Testis (tissue), 3 donors: ENCODE measurements around the gene OTULIN. TPM values are rescaled to one million over a fixed set of nuclear protein-coding genes. Genes with fewer than 3 reads are reported as not detected.

Experiments
- DNase-seq: peaks from one replicate; pipeline ENCODE4 v3.0.0-alpha.2; 2019
- H3K27ac ChIP-seq, 2 donors: fragments of 200-600 bp; sonication (generic); one replicate each; pipeline ENCODE4 v1.5.1; 2019
- H3K27me3 ChIP-seq: fragments of 200-600 bp; sonication (generic); one replicate; pipeline ENCODE4 v1.5.1; 2019
- H3K36me3 ChIP-seq: fragments of 200-600 bp; sonication (generic); one replicate; pipeline ENCODE4 v1.5.1; 2017; ENCODE audit warnings: low read depth; ENCODE audit errors: missing control alignments
- H3K4me1 ChIP-seq: fragments of 200-600 bp; sonication (generic); one replicate; pipeline ENCODE4 v1.5.1; 2019
- H3K4me3 ChIP-seq, 2 donors: fragments of 200-600 bp; sonication (generic); one replicate each; pipeline ENCODE4 v1.5.1; 2017 to 2019
- H3K9me3 ChIP-seq: fragments of 200-600 bp; sonication (generic); one replicate; pipeline ENCODE4 v1.5.1; 2017
- POLR2A ChIP-seq: fragments of 450-650 bp; IDR thresholded peaks from one replicate; pipeline ENCODE4 v1.6.1; 2017; ENCODE audit warnings: antibody characterized with exemption, mild to moderate bottlenecking, moderate library complexity
- WGBS, 2 donors: methylation state at CpG; one replicate each; pipeline ENCODE4 v1.1.5; 2018; 5-methylcytosine and 5-hydroxymethylcytosine counted together
- intact Hi-C: fragments of 100-400 bp; cut with DNase I; formaldehyde crosslinking; loops from one replicate; pipeline ENCODE4 v1.15.1; 2023; ENCODE audit warnings: low total_unique reads
- polyA plus RNA-seq: library from polyadenylated mRNA; stranded (reverse); fragments of 350-450 nt; fragmentation: Illumina TruSeq; extraction: RNeasy Lipid Tissue Mini Kit (QIAGEN cat#74804); gene quantifications from one replicate; pipeline ENCODE4 v1.2.3, GENCODE V29; 2014; ENCODE audit warnings: low read depth, low replicate concordance; ENCODE audit not compliant: insufficient read depth
- total RNA-seq, 2 donors: library from RNA; depleted of rRNA; stranded (reverse); fragments of >200 nt; gene quantifications; one replicate each; pipeline ENCODE4 v1.2.3, GENCODE V29; 2016
- TF ChIP-seq, protein P1 (sequence below), 3 experiments: fragments of 450-650 bp in 2 of 3; fragments of 200-600 bp in 1 of 3; sonication (generic) in 1 of 3; IDR thresholded peaks; one replicate each; pipeline ENCODE4 v1.5.1; 2016 to 2019; ENCODE audit warnings: antibody characterized with exemption in 3 of 3, mild to moderate bottlenecking in 2 of 3, moderate library complexity in 1 of 3

OTULIN gene
- total and polyA plus RNA-seq, 3 donors from 2014 or later, result 32.7 to 41.0 (median 33.8) TPM

DNA sequence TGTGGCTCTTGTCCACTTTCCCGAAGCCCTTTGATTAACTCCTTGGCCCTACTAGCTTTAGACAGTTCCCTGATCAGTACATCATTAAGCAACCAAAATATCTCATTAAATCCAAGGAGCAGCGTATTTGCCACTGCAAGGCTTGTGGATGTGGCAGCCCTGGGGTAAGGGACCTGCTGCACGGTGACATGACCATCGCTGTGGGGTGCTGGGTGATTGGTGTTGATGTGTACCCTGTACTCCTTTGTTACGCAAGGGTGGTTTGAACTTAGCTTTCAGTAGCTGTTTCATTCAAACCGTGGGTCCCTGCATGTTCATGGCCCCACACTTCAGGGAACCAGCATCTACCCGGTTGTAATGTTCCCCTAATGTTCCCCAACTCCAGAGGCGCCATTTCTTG is 41.0 kb downstream of the OTULIN start:
- Histone ChIP-seq H3K4me3 (no peak overlapping the region), H3K27ac (no peak overlapping the region), H3K36me3 (no peaks in the 10 kb centered on the region), H3K9me3 (no peaks in the 10 kb centered on the region), H3K27me3 (no peaks in the 10 kb centered on the region), H3K4me1 (peaks cover 4% of the 10 kb centered on the region)
- 90 to 98% methylated on average over 8 of the region's 8 CpGs for WGBS, 2 donors
- DNase-seq, result no peak
- intact Hi-C loops, result no loop called here
- no peak for TF ChIP-seq POLR2A
- TF ChIP-seq, protein P1, sequence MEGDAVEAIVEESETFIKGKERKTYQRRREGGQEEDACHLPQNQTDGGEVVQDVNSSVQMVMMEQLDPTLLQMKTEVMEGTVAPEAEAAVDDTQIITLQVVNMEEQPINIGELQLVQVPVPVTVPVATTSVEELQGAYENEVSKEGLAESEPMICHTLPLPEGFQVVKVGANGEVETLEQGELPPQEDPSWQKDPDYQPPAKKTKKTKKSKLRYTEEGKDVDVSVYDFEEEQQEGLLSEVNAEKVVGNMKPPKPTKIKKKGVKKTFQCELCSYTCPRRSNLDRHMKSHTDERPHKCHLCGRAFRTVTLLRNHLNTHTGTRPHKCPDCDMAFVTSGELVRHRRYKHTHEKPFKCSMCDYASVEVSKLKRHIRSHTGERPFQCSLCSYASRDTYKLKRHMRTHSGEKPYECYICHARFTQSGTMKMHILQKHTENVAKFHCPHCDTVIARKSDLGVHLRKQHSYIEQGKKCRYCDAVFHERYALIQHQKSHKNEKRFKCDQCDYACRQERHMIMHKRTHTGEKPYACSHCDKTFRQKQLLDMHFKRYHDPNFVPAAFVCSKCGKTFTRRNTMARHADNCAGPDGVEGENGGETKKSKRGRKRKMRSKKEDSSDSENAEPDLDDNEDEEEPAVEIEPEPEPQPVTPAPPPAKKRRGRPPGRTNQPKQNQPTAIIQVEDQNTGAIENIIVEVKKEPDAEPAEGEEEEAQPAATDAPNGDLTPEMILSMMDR (IDR thresholded peaks at IDR 0.05), result no peak

GRCh38 chr5:14706615-14707021 is 42.1 kb downstream of the OTULIN start:
- Histone ChIP-seq H3K27ac (no peak overlapping the region), H3K4me1 (no peaks in the 10 kb centered on the region), H3K27me3 (no peaks in the 10 kb centered on the region), H3K9me3 (no peaks in the 10 kb centered on the region), H3K4me3 (no peak overlapping the region), H3K36me3 (no peaks in the 10 kb centered on the region)
- intact Hi-C loops, result no loop called here
- TF ChIP-seq, protein P1 (IDR thresholded peaks at IDR 0.05), result no peak
- TF ChIP-seq POLR2A, result no peak
- WGBS, 2 donors, result 57 to 63% methylated on average over 6 of the region's 6 CpGs
- DNase-seq, result no peak

DNA sequence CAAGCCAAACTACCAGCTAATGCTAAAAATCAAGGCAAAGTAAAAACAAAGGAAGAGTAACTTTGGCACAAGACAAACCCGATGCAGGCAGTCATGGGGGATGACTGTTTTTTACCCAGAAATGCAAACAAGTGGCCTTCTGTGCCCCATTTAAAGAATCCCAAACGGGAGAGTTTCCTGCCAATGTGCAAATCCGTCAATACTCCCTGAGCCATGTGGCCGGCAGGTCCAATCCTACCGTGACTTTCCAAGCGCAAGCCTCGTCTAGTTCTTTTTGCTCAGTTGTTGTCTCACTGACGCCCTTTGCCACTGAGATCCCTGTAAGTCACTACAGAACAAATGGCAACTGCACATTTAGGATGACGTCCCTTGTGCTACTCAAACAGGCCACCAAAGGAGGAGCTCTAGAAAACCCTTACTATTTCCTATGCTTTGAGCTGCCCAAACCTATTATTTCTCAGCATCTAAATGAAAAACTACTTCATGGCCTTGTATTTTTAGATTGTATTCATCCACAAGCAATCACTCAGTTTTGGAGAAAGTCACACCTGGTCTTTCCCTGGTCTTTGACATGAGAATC is 43.4 kb downstream of the OTULIN start:
- no peak for DNase-seq
- H3K36me3 ChIP-seq, result no peaks in the 10 kb centered on the region

GRCh38 chr5:14708551-14708950 is 44.0 kb downstream of the OTULIN start:
- TF ChIP-seq, protein P1 (IDR thresholded peaks at IDR 0.05), result no peak
- TF ChIP-seq POLR2A, result no peak
- no peaks in the 10 kb centered on the region for H3K36me3 ChIP-seq
- 93 to 94% methylated on average over 5 of the region's 5 CpGs for WGBS, 2 donors
- no peaks in the 10 kb centered on the region for H3K9me3 ChIP-seq
- no peak for DNase-seq
- no peak overlapping the region for H3K4me3 ChIP-seq
- no peaks in the 10 kb centered on the region for H3K4me1 ChIP-seq
- H3K27me3 ChIP-seq, result no peaks in the 10 kb centered on the region
- H3K27ac ChIP-seq, result no peak overlapping the region
- intact Hi-C loops, result no loop called here

More for the DNA sequence above, 43.4 kb downstream of the OTULIN start:
- Histone ChIP-seq H3K27ac (no peak overlapping the region), H3K9me3 (no peaks in the 10 kb centered on the region), H3K4me3 (no peak overlapping the region), H3K27me3 (no peaks in the 10 kb centered on the region), H3K4me1 (no peaks in the 10 kb centered on the region)
- TF ChIP-seq POLR2A, result no peak
- TF ChIP-seq, protein P1 (IDR thresholded peaks at IDR 0.05), result no peak
- WGBS, 2 donors, result 91 to 93% methylated on average over 9 of the region's 9 CpGs
- intact Hi-C loops, result no loop called here

GRCh38 chr5:14710313-14710994 is 45.9 kb downstream of the OTULIN start:
- WGBS, 2 donors, result 92 to 95% methylated on average over 28 of the region's 28 CpGs
- intact Hi-C loops, result no loop called here

More at GRCh38 chr5:14710313-14710994, 45.9 kb downstream of the OTULIN start:
- TF ChIP-seq, protein P1 (IDR thresholded peaks at IDR 0.05), result no peak
- TF ChIP-seq POLR2A, result no peak
- no peak overlapping the region for H3K27ac ChIP-seq
- no peaks in the 10 kb centered on the region for H3K9me3 ChIP-seq
- no peak overlapping the region for H3K4me3 ChIP-seq
- H3K36me3 ChIP-seq, result no peaks in the 10 kb centered on the region
- no peaks in the 10 kb centered on the region for H3K27me3 ChIP-seq
- H3K4me1 ChIP-seq, result no peaks in the 10 kb centered on the region
- DNase-seq, result no peak
